ENCODE results near the gene PDE4D. TPM values are rescaled to one million over a fixed set of nuclear protein-coding genes. Genes with fewer than 3 reads are reported as not detected.

PDE4D gene
- total RNA-seq, 2 experiments from 2014 or later: 164 to 175 TPM

GRCh38 chr5:59789894-59790293 is 103.6 kb downstream of the PDE4D start:
- POLR2A ChIA-PET: no interaction called here
- H3K36me3 ChIP-seq (ENCODE audit: insufficient read depth, low read length): no peaks in the 10 kb centered on the region
- Mint-ChIP-seq H3K4me3 (peak overlapping the region; percentile 21), H3K36me3 (ENCODE audit: low read depth) (no peaks in the 10 kb centered on the region), H3K27me3 (peaks cover 7% of the 10 kb centered on the region), H3K27ac (no peak overlapping the region), H3K9me3 (no peaks in the 10 kb centered on the region), H3K4me1 (ENCODE audit: low read depth) (peaks cover 5% of the 10 kb centered on the region)
- intact Hi-C loops (cut with DNase I, micrococcal nuclease): loop anchor here in 1 of 2 experiments (10.0 kb wide), 1 partner anchor 285 kb away; no protein-coding TSS in a partner anchor
- H3K4me3 ChIP-seq (ENCODE audit: low read length): no peak overlapping the region
- DNase-seq (no peak), ATAC-seq (ENCODE audit: poor library complexity) (no peak)
- H3K4me1 ChIP-seq (ENCODE audit: insufficient read depth, low read length): no peaks in the 10 kb centered on the region
- H3K9me3 ChIP-seq (ENCODE audit: control insufficient read depth in 1 of 2, insufficient read depth in 1 of 2, low read length in 2 of 2): no peaks in the 10 kb centered on the region
- no peak overlapping the region for H3K27ac ChIP-seq (ENCODE audit: low read depth in 1 of 2, low read length in 2 of 2)
- CTCF ChIA-PET: interaction anchor here (0.9 to 4.0 kb wide), 3 partner anchors 10 to 20 kb away, joined by 3 to 20 read pairs (median 3); no protein-coding TSS in a partner anchor
- no peaks in the 10 kb centered on the region for H3K27me3 ChIP-seq (ENCODE audit: control insufficient read depth in 1 of 2, insufficient read depth in 2 of 2, low read length in 2 of 2)
- no peak for TF ChIP-seq CTCF (IDR thresholded peaks at IDR 0.05)

- Mint-ChIP-seq H3K4me3 (no peak overlapping the region), H3K4me1 (ENCODE audit: low read depth) (peaks cover 5% of the 10 kb centered on the region), H3K36me3 (ENCODE audit: low read depth) (no peaks in the 10 kb centered on the region), H3K27ac (no peak overlapping the region), H3K9me3 (no peaks in the 10 kb centered on the region), H3K27me3 (peaks cover 7% of the 10 kb centered on the region)
- CTCF ChIA-PET: interaction anchor here (4.0 kb wide), 1 partner anchor 11 kb away, joined by 20 read pairs; no protein-coding TSS in a partner anchor
- DNase-seq (no peak), ATAC-seq (ENCODE audit: poor library complexity) (no peak)
- intact Hi-C loops (cut with DNase I, micrococcal nuclease): no loop called here
- POLR2A ChIA-PET: no interaction called here
- Histone ChIP-seq H3K27me3 (ENCODE audit: control insufficient read depth in 1 of 2, insufficient read depth in 2 of 2, low read length in 2 of 2) (no peaks in the 10 kb centered on the region), H3K4me3 (ENCODE audit: low read length) (no peak overlapping the region), H3K4me1 (ENCODE audit: insufficient read depth, low read length) (no peaks in the 10 kb centered on the region), H3K36me3 (ENCODE audit: insufficient read depth, low read length) (no peaks in the 10 kb centered on the region), H3K9me3 (ENCODE audit: control insufficient read depth in 1 of 2, insufficient read depth in 1 of 2, low read length in 2 of 2) (no peaks in the 10 kb centered on the region), H3K27ac (ENCODE audit: low read depth in 1 of 2, low read length in 2 of 2) (no peak overlapping the region)
- no peak for TF ChIP-seq CTCF (IDR thresholded peaks at IDR 0.05)
Measured at GRCh38 chr5:59789197-59789596, 104.3 kb downstream of the PDE4D start.

- peaks cover 7% of the 10 kb centered on the region for H3K27me3 Mint-ChIP-seq
- Histone ChIP-seq H3K27ac (ENCODE audit: low read depth in 1 of 2, low read length in 2 of 2) (no peak overlapping the region), H3K9me3 (ENCODE audit: control insufficient read depth in 1 of 2, insufficient read depth in 1 of 2, low read length in 2 of 2) (no peaks in the 10 kb centered on the region), H3K4me3 (ENCODE audit: low read length) (no peak overlapping the region), H3K36me3 (ENCODE audit: insufficient read depth, low read length) (no peaks in the 10 kb centered on the region), H3K27me3 (ENCODE audit: control insufficient read depth in 1 of 2, insufficient read depth in 2 of 2, low read length in 2 of 2) (no peaks in the 10 kb centered on the region), H3K4me1 (ENCODE audit: insufficient read depth, low read length) (no peaks in the 10 kb centered on the region)
- ATAC-seq (ENCODE audit: poor library complexity) (no peak), DNase-seq (no peak)
- CTCF ChIA-PET: interaction anchor here (1.1 kb wide), 1 partner anchor 14 kb away, joined by 3 read pairs; no protein-coding TSS in a partner anchor
- no peak overlapping the region for H3K4me3 Mint-ChIP-seq
- H3K9me3 Mint-ChIP-seq: no peaks in the 10 kb centered on the region
- H3K4me1 Mint-ChIP-seq (ENCODE audit: low read depth): peaks cover 5% of the 10 kb centered on the region
- H3K36me3 Mint-ChIP-seq (ENCODE audit: low read depth): no peaks in the 10 kb centered on the region
- POLR2A ChIA-PET: no interaction called here
- intact Hi-C loops (cut with DNase I, micrococcal nuclease): no loop called here
- TF ChIP-seq CTCF (IDR thresholded peaks at IDR 0.05): no peak
- no peak overlapping the region for H3K27ac Mint-ChIP-seq
Measured at GRCh38 chr5:59786334-59786805, 107.2 kb downstream of the PDE4D start.
